WTC11 (cell line): Measurements from ENCODE around the gene PAIP2B. TPM values are rescaled to one million over a fixed set of nuclear protein-coding genes. Genes with fewer than 3 reads are reported as not detected.

Experiments used
- ATAC-seq: fragments of 200-7000 bp; cut with Tn5 transposase; 2 replicates; pipeline ENCODE4 v1.10.0; 2021; ENCODE audit warnings: mild to moderate bottlenecking, moderate library complexity
- CTCF ChIA-PET: fragments of 300-600 bp; sonication (Branson Sonifier 250); formaldehyde crosslinking; loops from one replicate; lab custom pipeline; 2021; ENCODE audit warnings: antibody characterized with exemption; lab: Charles Lee
- POLR2A ChIA-PET: fragments of 350-600 bp; sonication (Branson Sonifier 250); formaldehyde crosslinking; loops from one replicate; lab custom pipeline; 2021; ENCODE audit warnings: antibody characterized with exemption; lab: Charles Lee
- DNase-seq: peaks from one replicate; pipeline ENCODE4 v3.0.0; 2021; ENCODE audit warnings: low spot score
- H3K27ac Mint-ChIP-seq: 2 replicates; pipeline ENCODE4 v1.8.0; 2021; ENCODE audit warnings: mixed read lengths
- H3K27me3 Mint-ChIP-seq: 2 replicates; pipeline ENCODE4 v1.8.0; 2021; ENCODE audit warnings: low read depth, mild to moderate bottlenecking, moderate library complexity, mixed read lengths
- H3K36me3 Mint-ChIP-seq: 2 replicates; pipeline ENCODE4 v1.8.0; 2021; ENCODE audit warnings: mixed read lengths
- H3K4me1 Mint-ChIP-seq: 2 replicates; pipeline ENCODE4 v1.8.0; 2022; ENCODE audit warnings: mixed read lengths
- H3K4me3 Mint-ChIP-seq: 2 replicates; pipeline ENCODE4 v1.8.0; 2021; ENCODE audit warnings: mild to moderate bottlenecking, moderate library complexity, mixed read lengths
- H3K9me3 Mint-ChIP-seq: 2 replicates; pipeline ENCODE4 v1.8.0; 2021; ENCODE audit warnings: mixed read lengths
- ESRRA ChIP-seq: sonication (generic); formaldehyde crosslinking; IDR thresholded peaks from 2 replicates; pipeline ENCODE4 v1.8.1; 2022; ENCODE audit warnings: mild to moderate bottlenecking, missing genetic modification reagents, borderline replicate concordance
- FOXK1 ChIP-seq: sonication (generic); formaldehyde crosslinking; IDR thresholded peaks from 2 replicates; pipeline ENCODE4 v1.8.0; 2022; ENCODE audit warnings: mild to moderate bottlenecking, moderate library complexity, missing genetic modification reagents
- FOXP1 ChIP-seq: sonication (generic); formaldehyde crosslinking; IDR thresholded peaks from 2 replicates; pipeline ENCODE4 v1.8.0; 2022; ENCODE audit warnings: missing genetic modification reagents, mild to moderate bottlenecking, moderate library complexity, borderline replicate concordance
- HMGA2 ChIP-seq: fragments of 250-450 bp; sonication (Bioruptor Pico); IDR thresholded peaks from 2 replicates; pipeline ENCODE4 v1.4.0; 2021; ENCODE audit warnings: mild to moderate bottlenecking, moderate library complexity
- JUN ChIP-seq: sonication (generic); formaldehyde crosslinking; IDR thresholded peaks from 2 replicates; pipeline ENCODE4 v1.8.0; 2023; ENCODE audit warnings: mild to moderate bottlenecking, missing genetic modification reagents
- MXD4 ChIP-seq: fragments of 250-450 bp; sonication (Bioruptor Pico); IDR thresholded peaks from 2 replicates; pipeline ENCODE4 v1.8.0; 2021; ENCODE audit warnings: mild to moderate bottlenecking, moderate library complexity, borderline replicate concordance
- NFE2L1 ChIP-seq: sonication (generic); formaldehyde crosslinking; IDR thresholded peaks from 2 replicates; pipeline ENCODE4 v1.8.1; 2023; ENCODE audit warnings: missing genetic modification reagents
- NR2C2 ChIP-seq: sonication (generic); formaldehyde crosslinking; IDR thresholded peaks from 2 replicates; pipeline ENCODE4 v1.8.0; 2022; ENCODE audit warnings: mild to moderate bottlenecking, missing genetic modification reagents
- OVOL2 ChIP-seq: fragments of 250-450 bp; sonication (Bioruptor Pico); IDR thresholded peaks from 2 replicates; pipeline ENCODE4 v1.9.0; 2021; ENCODE audit warnings: mild to moderate bottlenecking, borderline replicate concordance
- RELA ChIP-seq: sonication (generic); formaldehyde crosslinking; IDR thresholded peaks from 2 replicates; pipeline ENCODE4 v1.8.1; 2022; ENCODE audit warnings: missing genetic modification reagents, mild to moderate bottlenecking, borderline replicate concordance
- SMAD3 ChIP-seq: sonication (generic); formaldehyde crosslinking; IDR thresholded peaks from 2 replicates; pipeline ENCODE4 v1.8.0; 2022; ENCODE audit warnings: missing genetic modification reagents, mild to moderate bottlenecking, borderline replicate concordance
- TEAD4 ChIP-seq: sonication (generic); formaldehyde crosslinking; IDR thresholded peaks from 2 replicates; pipeline ENCODE4 v1.8.0; 2022; ENCODE audit warnings: mild to moderate bottlenecking, missing genetic modification reagents
- ZNF121 ChIP-seq: sonication (generic); formaldehyde crosslinking; IDR thresholded peaks from 2 replicates; pipeline ENCODE4 v1.8.0; 2023; ENCODE audit warnings: missing genetic modification reagents
- ZNF219 ChIP-seq: sonication (generic); formaldehyde crosslinking; IDR thresholded peaks from 2 replicates; pipeline ENCODE4 v1.8.0; 2023; ENCODE audit warnings: missing genetic modification reagents, mild to moderate bottlenecking, borderline replicate concordance
- ZNF263 ChIP-seq: sonication (generic); formaldehyde crosslinking; IDR thresholded peaks from 2 replicates; pipeline ENCODE4 v1.8.1; 2022; ENCODE audit warnings: low read depth, mild to moderate bottlenecking, moderate library complexity, missing genetic modification reagents
- ZNF416 ChIP-seq: fragments of 250-450 bp; sonication (Bioruptor Pico); IDR thresholded peaks from 2 replicates; pipeline ENCODE4 v1.9.0; 2021; ENCODE audit warnings: mild to moderate bottlenecking, inconsistent platforms
- total RNA-seq: library from RNA; stranded (reverse); gene quantifications from 3 replicates; pipeline ENCODE4 v1.2.3, GENCODE V29; 2021
- TF ChIP-seq, protein P1 (sequence below): fragments of 250-450 bp; sonication (Bioruptor Pico); IDR thresholded peaks from 2 replicates; pipeline ENCODE4 v1.9.0; 2021; ENCODE audit warnings: mild to moderate bottlenecking
- TF ChIP-seq, protein P2 (sequence below): sonication (generic); formaldehyde crosslinking; IDR thresholded peaks from 2 replicates; pipeline ENCODE4 v1.8.1; 2023; ENCODE audit warnings: mild to moderate bottlenecking, missing genetic modification reagents
- TF ChIP-seq, protein P3 (sequence below): sonication (generic); formaldehyde crosslinking; IDR thresholded peaks from 2 replicates; pipeline ENCODE4 v1.8.1; 2022; ENCODE audit warnings: mild to moderate bottlenecking, moderate library complexity, missing genetic modification reagents
- TF ChIP-seq, protein P4 (sequence below): fragments of 250-450 bp; sonication (Bioruptor Pico); IDR thresholded peaks from 2 replicates; pipeline ENCODE4 v2.1.2; 2022; ENCODE audit warnings: mild to moderate bottlenecking, moderate library complexity
- TF ChIP-seq, protein P5 (sequence below): sonication (generic); formaldehyde crosslinking; conservative IDR thresholded peaks from 2 replicates; pipeline ENCODE4 v1.8.1; 2022; ENCODE audit warnings: mild to moderate bottlenecking, missing genetic modification reagents

PAIP2B gene
- total RNA-seq, 1 experiment from 2014 or later = 19.3 TPM

DNA sequence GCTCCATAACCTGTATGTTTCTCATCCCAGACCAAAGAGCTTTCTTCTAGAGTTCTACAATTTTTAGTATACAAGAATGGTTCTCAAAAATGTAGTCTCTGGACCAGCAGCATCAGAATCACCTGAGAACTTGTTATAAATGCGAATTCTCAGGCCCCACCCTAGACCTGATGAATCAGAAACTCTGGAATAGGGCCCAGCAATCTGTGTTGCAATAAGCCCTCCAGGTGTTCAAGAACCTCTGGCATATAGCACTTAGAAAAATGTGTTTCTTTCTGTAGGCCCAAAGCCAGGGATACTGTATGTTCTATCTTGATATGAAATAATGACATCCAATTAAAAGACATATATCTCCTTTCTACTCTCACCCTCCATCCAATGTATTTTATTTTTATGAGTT is 10.4 kb downstream of the PAIP2B start (continued):
- no peak for TF ChIP-seq NFE2L1
- TF ChIP-seq, protein P1, sequence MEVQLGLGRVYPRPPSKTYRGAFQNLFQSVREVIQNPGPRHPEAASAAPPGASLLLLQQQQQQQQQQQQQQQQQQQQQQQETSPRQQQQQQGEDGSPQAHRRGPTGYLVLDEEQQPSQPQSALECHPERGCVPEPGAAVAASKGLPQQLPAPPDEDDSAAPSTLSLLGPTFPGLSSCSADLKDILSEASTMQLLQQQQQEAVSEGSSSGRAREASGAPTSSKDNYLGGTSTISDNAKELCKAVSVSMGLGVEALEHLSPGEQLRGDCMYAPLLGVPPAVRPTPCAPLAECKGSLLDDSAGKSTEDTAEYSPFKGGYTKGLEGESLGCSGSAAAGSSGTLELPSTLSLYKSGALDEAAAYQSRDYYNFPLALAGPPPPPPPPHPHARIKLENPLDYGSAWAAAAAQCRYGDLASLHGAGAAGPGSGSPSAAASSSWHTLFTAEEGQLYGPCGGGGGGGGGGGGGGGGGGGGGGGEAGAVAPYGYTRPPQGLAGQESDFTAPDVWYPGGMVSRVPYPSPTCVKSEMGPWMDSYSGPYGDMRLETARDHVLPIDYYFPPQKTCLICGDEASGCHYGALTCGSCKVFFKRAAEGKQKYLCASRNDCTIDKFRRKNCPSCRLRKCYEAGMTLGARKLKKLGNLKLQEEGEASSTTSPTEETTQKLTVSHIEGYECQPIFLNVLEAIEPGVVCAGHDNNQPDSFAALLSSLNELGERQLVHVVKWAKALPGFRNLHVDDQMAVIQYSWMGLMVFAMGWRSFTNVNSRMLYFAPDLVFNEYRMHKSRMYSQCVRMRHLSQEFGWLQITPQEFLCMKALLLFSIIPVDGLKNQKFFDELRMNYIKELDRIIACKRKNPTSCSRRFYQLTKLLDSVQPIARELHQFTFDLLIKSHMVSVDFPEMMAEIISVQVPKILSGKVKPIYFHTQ (CRISPR knock-in tag) = no peak
- TF ChIP-seq OVOL2 (CRISPR knock-in tag) = no peak
- no peak for TF ChIP-seq JUN (CRISPR knock-in tag)
- TF ChIP-seq ZNF263 (CRISPR knock-in tag) = no peak
- no peak for TF ChIP-seq FOXP1 (CRISPR knock-in tag)
- TF ChIP-seq, protein P2, sequence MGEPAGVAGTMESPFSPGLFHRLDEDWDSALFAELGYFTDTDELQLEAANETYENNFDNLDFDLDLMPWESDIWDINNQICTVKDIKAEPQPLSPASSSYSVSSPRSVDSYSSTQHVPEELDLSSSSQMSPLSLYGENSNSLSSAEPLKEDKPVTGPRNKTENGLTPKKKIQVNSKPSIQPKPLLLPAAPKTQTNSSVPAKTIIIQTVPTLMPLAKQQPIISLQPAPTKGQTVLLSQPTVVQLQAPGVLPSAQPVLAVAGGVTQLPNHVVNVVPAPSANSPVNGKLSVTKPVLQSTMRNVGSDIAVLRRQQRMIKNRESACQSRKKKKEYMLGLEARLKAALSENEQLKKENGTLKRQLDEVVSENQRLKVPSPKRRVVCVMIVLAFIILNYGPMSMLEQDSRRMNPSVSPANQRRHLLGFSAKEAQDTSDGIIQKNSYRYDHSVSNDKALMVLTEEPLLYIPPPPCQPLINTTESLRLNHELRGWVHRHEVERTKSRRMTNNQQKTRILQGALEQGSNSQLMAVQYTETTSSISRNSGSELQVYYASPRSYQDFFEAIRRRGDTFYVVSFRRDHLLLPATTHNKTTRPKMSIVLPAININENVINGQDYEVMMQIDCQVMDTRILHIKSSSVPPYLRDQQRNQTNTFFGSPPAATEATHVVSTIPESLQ (CRISPR knock-in tag) = no peak
- TF ChIP-seq NR2C2 (CRISPR knock-in tag) = no peak
- TF ChIP-seq RELA = no peak
- TF ChIP-seq, protein P3, sequence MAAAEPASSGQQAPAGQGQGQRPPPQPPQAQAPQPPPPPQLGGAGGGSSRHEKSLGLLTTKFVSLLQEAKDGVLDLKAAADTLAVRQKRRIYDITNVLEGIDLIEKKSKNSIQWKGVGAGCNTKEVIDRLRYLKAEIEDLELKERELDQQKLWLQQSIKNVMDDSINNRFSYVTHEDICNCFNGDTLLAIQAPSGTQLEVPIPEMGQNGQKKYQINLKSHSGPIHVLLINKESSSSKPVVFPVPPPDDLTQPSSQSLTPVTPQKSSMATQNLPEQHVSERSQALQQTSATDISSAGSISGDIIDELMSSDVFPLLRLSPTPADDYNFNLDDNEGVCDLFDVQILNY (CRISPR knock-in tag) = no peak
- TF ChIP-seq, protein P4, sequence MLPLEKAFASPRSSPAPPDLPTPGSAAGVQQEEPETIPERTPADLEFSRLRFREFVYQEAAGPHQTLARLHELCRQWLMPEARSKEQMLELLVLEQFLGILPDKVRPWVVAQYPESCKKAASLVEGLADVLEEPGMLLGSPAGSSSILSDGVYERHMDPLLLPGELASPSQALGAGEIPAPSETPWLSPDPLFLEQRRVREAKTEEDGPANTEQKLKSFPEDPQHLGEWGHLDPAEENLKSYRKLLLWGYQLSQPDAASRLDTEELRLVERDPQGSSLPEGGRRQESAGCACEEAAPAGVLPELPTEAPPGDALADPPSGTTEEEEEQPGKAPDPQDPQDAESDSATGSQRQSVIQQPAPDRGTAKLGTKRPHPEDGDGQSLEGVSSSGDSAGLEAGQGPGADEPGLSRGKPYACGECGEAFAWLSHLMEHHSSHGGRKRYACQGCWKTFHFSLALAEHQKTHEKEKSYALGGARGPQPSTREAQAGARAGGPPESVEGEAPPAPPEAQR (CRISPR knock-in tag) = no peak
- no peak for TF ChIP-seq ZNF416

DNA sequence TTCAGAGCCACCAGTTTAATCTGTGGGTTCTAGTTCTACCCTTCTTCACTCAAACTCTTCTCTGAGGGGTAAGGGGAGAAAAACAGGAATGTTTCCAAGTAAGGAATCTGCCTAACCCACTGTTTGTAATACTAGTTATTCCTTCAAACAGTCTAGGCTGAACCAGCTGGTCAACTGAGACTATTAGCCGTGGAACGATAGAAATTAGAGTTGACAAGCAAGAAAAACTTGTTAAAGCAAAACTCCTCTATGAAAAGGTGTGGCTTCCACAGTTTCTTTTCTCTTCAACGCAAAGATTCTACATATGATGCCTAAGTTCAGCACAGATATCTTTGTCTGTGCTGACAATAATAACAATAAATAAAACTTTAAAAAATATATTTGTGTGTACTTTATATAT is 11.5 kb downstream of the PAIP2B start:
- no peak for TF ChIP-seq ZNF416
- TF ChIP-seq ESRRA (CRISPR knock-in tag) = no peak
- no peak for TF ChIP-seq ZNF121
- no peak for TF ChIP-seq HMGA2 (CRISPR knock-in tag)
- no peak for TF ChIP-seq SMAD3 (CRISPR knock-in tag)
- no peak for TF ChIP-seq RELA
- no peak for TF ChIP-seq MXD4 (CRISPR knock-in tag)
- TF ChIP-seq, all 79 proteins: peak for 0
- DNase-seq (no peak), ATAC-seq (no peak)
- H3K36me3 Mint-ChIP-seq = peaks cover 3% of the 10 kb centered on the region; the same call in 1 of the 2 replicates
- ChIA-PET CTCF (interaction anchor here (1.0 to 1.3 kb wide), 2 partner anchors 8 to 246 kb away, joined by 3 to 5 read pairs; no protein-coding TSS in a partner anchor), POLR2A (interaction anchor here (0.6 kb wide), 1 partner anchor 85 kb away, joined by 7 read pairs; no protein-coding TSS in a partner anchor)
- no peak overlapping the region for H3K4me3 Mint-ChIP-seq
- H3K4me1 Mint-ChIP-seq = no peaks in the 10 kb centered on the region
- H3K9me3 Mint-ChIP-seq = peaks cover 9% of the 10 kb centered on the region
- no peaks in the 10 kb centered on the region for H3K27me3 Mint-ChIP-seq
- H3K27ac Mint-ChIP-seq = no peak overlapping the region

DNA sequence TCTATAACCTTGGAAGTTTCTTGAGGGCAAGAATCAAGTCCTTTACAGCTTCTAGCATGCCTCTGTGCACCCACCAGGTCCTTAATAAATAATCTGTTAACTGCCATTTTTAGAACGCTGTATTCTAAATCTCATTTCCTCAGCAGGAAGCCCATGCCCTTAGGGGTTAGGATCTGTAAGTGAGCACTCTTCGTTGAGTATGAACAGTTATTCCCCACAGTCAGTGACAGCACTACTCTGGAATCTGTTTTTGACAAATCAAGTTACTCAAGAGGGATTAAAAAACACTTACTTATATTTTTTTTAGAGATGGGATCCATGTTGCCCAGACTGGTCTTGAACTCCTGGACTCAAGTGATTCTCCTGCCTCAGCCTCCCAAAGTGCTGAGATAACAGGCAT is 14.6 kb downstream of the PAIP2B start:
- no peaks in the 10 kb centered on the region for H3K27me3 Mint-ChIP-seq
- POLR2A ChIA-PET = no interaction called here
- ATAC-seq (no peak), DNase-seq (no peak)
- H3K4me3 Mint-ChIP-seq = no peak overlapping the region
- no peaks in the 10 kb centered on the region for H3K4me1 Mint-ChIP-seq
- no peaks in the 10 kb centered on the region for H3K9me3 Mint-ChIP-seq
- H3K36me3 Mint-ChIP-seq = no peaks in the 10 kb centered on the region
- TF ChIP-seq ZNF416 = no peak
- no peak for TF ChIP-seq ZNF219
- TF ChIP-seq TEAD4 (CRISPR knock-in tag) = no peak
- TF ChIP-seq, protein P5, sequence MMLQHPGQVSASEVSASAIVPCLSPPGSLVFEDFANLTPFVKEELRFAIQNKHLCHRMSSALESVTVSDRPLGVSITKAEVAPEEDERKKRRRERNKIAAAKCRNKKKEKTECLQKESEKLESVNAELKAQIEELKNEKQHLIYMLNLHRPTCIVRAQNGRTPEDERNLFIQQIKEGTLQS (CRISPR knock-in tag) = no peak
- no peak for TF ChIP-seq HMGA2 (CRISPR knock-in tag)
- TF ChIP-seq NR2C2 (CRISPR knock-in tag) = no peak
- no peak for TF ChIP-seq FOXK1 (CRISPR knock-in tag)
- no peak for TF ChIP-seq ZNF263 (CRISPR knock-in tag)
- TF ChIP-seq ESRRA (CRISPR knock-in tag) = no peak
- H3K27ac Mint-ChIP-seq = no peak overlapping the region
- CTCF ChIA-PET = interaction anchor here (1.4 kb wide), 1 partner anchor 249 kb away, joined by 3 read pairs; no protein-coding TSS in a partner anchor
